ENCODE data around the gene EFNB2. TPM values are rescaled to one million over a fixed set of nuclear protein-coding genes. Genes with fewer than 3 reads are reported as not detected.

Gene EFNB2
- total and polyA plus RNA-seq, 2 experiments from 2014 or later: 11.1 to 12.2 TPM

DNA sequence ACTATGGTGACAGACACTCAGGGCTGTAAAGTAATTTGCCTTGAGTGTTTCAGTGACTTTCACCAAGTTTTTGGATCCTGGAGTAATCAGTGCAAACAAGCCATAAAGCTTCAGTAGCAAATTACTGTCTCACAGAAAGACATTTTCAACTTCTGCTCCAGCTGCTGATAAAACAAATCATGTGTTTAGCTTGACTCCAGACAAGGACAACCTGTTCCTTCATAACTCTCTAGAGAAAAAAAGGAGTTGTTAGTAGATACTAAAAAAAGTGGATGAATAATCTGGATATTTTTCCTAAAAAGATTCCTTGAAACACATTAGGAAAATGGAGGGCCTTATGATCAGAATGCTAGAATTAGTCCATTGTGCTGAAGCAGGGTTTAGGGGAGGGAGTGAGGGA is 23.1 kb upstream of the EFNB2 start:
- no peaks in the 10 kb centered on the region for H3K9me3 ChIP-seq (ENCODE audit: low read depth)
- H3K4me3 ChIP-seq: no peak overlapping the region
- H3K36me3 ChIP-seq: peaks cover 45% of the 10 kb centered on the region
- H3K4me1 ChIP-seq (ENCODE audit: low read depth): peaks cover 19% of the 10 kb centered on the region
- H3K27me3 ChIP-seq: no peaks in the 10 kb centered on the region
- no peak for DNase-seq (ENCODE audit: low read depth in 1 of 2, low spot score in 1 of 2)
- TF ChIP-seq, protein P1, sequence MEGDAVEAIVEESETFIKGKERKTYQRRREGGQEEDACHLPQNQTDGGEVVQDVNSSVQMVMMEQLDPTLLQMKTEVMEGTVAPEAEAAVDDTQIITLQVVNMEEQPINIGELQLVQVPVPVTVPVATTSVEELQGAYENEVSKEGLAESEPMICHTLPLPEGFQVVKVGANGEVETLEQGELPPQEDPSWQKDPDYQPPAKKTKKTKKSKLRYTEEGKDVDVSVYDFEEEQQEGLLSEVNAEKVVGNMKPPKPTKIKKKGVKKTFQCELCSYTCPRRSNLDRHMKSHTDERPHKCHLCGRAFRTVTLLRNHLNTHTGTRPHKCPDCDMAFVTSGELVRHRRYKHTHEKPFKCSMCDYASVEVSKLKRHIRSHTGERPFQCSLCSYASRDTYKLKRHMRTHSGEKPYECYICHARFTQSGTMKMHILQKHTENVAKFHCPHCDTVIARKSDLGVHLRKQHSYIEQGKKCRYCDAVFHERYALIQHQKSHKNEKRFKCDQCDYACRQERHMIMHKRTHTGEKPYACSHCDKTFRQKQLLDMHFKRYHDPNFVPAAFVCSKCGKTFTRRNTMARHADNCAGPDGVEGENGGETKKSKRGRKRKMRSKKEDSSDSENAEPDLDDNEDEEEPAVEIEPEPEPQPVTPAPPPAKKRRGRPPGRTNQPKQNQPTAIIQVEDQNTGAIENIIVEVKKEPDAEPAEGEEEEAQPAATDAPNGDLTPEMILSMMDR (IDR thresholded peaks at IDR 0.05; ENCODE audit: low read depth, low read length): no peak
- no peak overlapping the region for H3K27ac ChIP-seq

DNA sequence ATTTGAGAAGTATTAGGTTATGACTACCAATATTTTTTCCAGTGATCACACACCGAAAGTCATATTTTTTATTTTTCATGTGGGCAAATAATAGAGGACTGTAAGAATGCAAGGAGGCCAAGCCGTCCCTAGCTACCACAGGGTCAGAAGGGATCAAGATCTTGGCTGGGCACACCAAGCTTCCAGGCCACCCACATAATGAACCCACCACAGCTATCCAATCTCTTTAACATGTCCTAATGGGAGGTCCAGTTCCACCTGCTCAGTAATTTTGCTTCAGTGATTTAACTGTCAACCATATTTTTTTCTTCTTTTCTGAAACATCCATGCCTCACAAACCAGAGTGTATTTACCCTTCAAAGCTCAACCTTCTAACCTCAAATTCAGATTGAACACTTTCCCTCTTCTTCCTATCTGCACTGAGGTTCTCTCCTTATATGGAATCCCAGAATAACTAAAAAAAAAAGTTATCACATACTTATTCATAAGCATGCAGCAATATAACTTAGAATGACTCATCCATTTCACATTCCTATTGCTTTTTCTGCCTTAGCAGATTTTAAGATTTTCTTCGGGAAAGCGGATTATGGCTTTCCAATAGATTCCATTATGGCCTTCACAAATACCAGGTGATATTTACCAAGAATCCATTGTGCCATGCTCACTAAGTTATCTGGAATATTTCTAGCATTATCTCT is 20.3 kb upstream of the EFNB2 start:
- peaks cover 52% of the 10 kb centered on the region for H3K36me3 ChIP-seq
- no peak overlapping the region for H3K4me3 ChIP-seq
- no peak overlapping the region for H3K27ac ChIP-seq
- TF ChIP-seq, protein P1 (IDR thresholded peaks at IDR 0.05; ENCODE audit: low read depth, low read length): no peak
- H3K27me3 ChIP-seq: no peaks in the 10 kb centered on the region
- peak in 1 of 2 donors; percentile 35 for DNase-seq (ENCODE audit: low read depth in 1 of 2, low spot score in 1 of 2)
- peaks cover 2% of the 10 kb centered on the region for H3K4me1 ChIP-seq (ENCODE audit: low read depth)
- H3K9me3 ChIP-seq (ENCODE audit: low read depth): no peaks in the 10 kb centered on the region

DNA sequence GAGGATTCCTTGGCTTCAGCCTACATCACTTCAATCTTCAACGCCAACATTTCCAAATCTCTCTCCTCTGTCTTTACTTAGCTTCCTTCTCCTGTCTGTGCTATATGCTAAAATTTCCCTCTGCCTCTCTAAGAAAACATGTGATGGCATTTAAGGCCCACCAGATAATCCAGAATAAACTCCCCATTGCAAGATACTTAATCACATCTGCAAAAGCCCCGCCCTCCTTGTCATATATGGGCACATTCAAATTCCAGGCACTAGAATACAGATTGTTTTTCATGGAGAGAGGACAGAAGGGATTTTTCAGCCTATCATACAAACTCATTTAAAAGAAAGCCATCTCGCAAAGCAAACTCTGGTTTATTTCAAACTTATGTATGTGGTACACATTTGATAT is 16.3 kb upstream of the EFNB2 start:
- H3K4me3 ChIP-seq: no peak overlapping the region
- no peaks in the 10 kb centered on the region for H3K9me3 ChIP-seq (ENCODE audit: low read depth)
- no peak for DNase-seq (ENCODE audit: low read depth in 1 of 2, low spot score in 1 of 2)
- H3K27ac ChIP-seq: no peak overlapping the region
- TF ChIP-seq, protein P1 (IDR thresholded peaks at IDR 0.05; ENCODE audit: low read depth, low read length): no peak
- H3K27me3 ChIP-seq: no peaks in the 10 kb centered on the region
- H3K36me3 ChIP-seq: peaks cover 26% of the 10 kb centered on the region
- no peaks in the 10 kb centered on the region for H3K4me1 ChIP-seq (ENCODE audit: low read depth)

DNA sequence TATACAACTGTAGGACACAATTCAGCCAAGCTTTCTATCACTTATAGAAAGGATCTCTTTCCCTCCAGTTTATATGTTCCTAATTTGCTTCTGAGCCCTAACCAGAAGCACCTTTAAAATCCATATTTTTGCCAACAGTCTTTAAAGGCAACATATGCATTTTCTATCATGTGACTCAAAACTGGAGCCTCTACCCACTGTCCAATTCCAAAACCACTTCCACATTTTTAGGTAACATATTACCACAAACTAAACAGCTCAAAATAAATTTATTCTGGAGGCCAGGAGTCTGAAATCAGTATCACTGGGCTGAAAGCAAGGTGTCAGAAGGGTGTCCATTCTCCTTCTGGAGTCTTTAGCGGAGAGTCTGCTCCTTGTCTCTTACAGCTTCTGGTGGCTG is 15.9 kb upstream of the EFNB2 start:
- no peak for DNase-seq (ENCODE audit: low read depth in 1 of 2, low spot score in 1 of 2)
- TF ChIP-seq, protein P1 (IDR thresholded peaks at IDR 0.05; ENCODE audit: low read depth, low read length): no peak
- Histone ChIP-seq H3K9me3 (ENCODE audit: low read depth) (no peaks in the 10 kb centered on the region), H3K27me3 (no peaks in the 10 kb centered on the region), H3K27ac (no peak overlapping the region), H3K4me1 (ENCODE audit: low read depth) (no peaks in the 10 kb centered on the region), H3K4me3 (no peak overlapping the region), H3K36me3 (peaks cover 22% of the 10 kb centered on the region)

DNA sequence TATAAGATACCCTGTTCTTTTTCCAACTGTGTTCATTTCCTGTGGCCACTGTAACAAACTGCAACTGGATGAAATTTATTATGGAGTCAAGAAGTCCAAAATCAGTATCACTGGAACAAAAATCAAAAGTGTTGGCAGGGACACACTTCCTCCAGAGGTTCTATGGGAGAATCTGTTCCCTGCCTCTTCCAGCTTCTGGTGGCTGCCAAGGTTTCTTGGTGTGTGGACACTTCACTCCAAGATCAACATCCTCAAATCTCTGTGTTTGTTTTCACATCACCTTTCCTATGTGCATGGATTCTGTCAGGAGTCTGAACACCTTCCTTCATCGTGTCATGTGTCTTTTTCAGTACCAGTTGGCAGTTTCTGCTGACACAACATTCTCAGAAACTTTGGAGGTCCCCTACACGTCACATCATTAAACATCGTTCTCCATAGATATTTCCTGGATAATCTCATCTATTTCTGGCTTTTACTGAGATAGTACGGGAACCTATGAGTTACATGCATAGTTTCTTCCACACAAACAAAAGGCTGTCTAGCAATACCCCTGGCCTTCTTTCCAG is 15.2 kb upstream of the EFNB2 start:
- Histone ChIP-seq H3K27me3 (no peaks in the 10 kb centered on the region), H3K4me1 (ENCODE audit: low read depth) (no peaks in the 10 kb centered on the region), H3K36me3 (peaks cover 16% of the 10 kb centered on the region), H3K27ac (no peak overlapping the region), H3K4me3 (no peak overlapping the region), H3K9me3 (ENCODE audit: low read depth) (no peaks in the 10 kb centered on the region)
- no peak for DNase-seq (ENCODE audit: low read depth in 1 of 2, low spot score in 1 of 2)
- TF ChIP-seq, protein P1 (IDR thresholded peaks at IDR 0.05; ENCODE audit: low read depth, low read length): no peak

All from cardiac muscle cell (in vitro differentiated cells and primary cell).